ENCODE results near the gene DAB2IP. TPM values are rescaled to one million over a fixed set of nuclear protein-coding genes. Genes with fewer than 3 reads are reported as not detected.

The DAB2IP gene
- total RNA-seq, 1 experiment from 2014 or later, result 17.0 TPM

- DNase-seq (ENCODE audit: unreplicated experiment), result no peak
- intact Hi-C loops (cut with micrococcal nuclease), result no loop called here
- ChIA-PET CTCF (interaction anchor here (0.5 to 1.0 kb wide), 3 partner anchors 9 to 608 kb away, joined by 3 to 4 read pairs (median 3); no protein-coding TSS in a partner anchor), POLR2A (no interaction called here)
- Mint-ChIP-seq H3K4me3 (ENCODE audit: unreplicated experiment) (no peak overlapping the region), H3K9me3 (ENCODE audit: unreplicated experiment) (no peaks in the 10 kb centered on the region), H3K4me1 (ENCODE audit: insufficient read depth, unreplicated experiment) (peaks cover 14% of the 10 kb centered on the region), H3K27ac (ENCODE audit: low read depth, unreplicated experiment) (no peak overlapping the region), H3K36me3 (ENCODE audit: insufficient read depth, unreplicated experiment) (no peaks in the 10 kb centered on the region), H3K27me3 (ENCODE audit: insufficient read depth, unreplicated experiment) (no peaks in the 10 kb centered on the region)
- no peak for TF ChIP-seq CTCF (IDR thresholded peaks at IDR 0.05; ENCODE audit: unreplicated experiment)
- no TSS peak for BruUV-seq (replicated peaks)
These were observed 78.5 kb downstream of the DAB2IP start for GRCh38 chr9:121729769-121730562.

GRCh38 chr9:121731090-121731489 is 79.7 kb downstream of the DAB2IP start:
- intact Hi-C loops (cut with micrococcal nuclease), result no loop called here
- no peak for DNase-seq (ENCODE audit: unreplicated experiment)
- Mint-ChIP-seq H3K27ac (ENCODE audit: low read depth, unreplicated experiment) (no peak overlapping the region), H3K36me3 (ENCODE audit: insufficient read depth, unreplicated experiment) (no peaks in the 10 kb centered on the region), H3K9me3 (ENCODE audit: unreplicated experiment) (no peaks in the 10 kb centered on the region), H3K27me3 (ENCODE audit: insufficient read depth, unreplicated experiment) (no peaks in the 10 kb centered on the region), H3K4me1 (ENCODE audit: insufficient read depth, unreplicated experiment) (peaks cover 17% of the 10 kb centered on the region), H3K4me3 (ENCODE audit: unreplicated experiment) (no peak overlapping the region)
- POLR2A ChIA-PET, result no interaction called here
- BruUV-seq (replicated peaks), result no TSS peak
- no peak for TF ChIP-seq CTCF (IDR thresholded peaks at IDR 0.05; ENCODE audit: unreplicated experiment)
- CTCF ChIA-PET, result no interaction called here

GRCh38 chr9:121731919-121732318 is 80.5 kb downstream of the DAB2IP start:
- BruUV-seq (replicated peaks), result no TSS peak
- no peak for TF ChIP-seq CTCF (IDR thresholded peaks at IDR 0.05; ENCODE audit: unreplicated experiment)
- Mint-ChIP-seq H3K27me3 (ENCODE audit: insufficient read depth, unreplicated experiment) (no peaks in the 10 kb centered on the region), H3K4me1 (ENCODE audit: insufficient read depth, unreplicated experiment) (peaks cover 23% of the 10 kb centered on the region), H3K27ac (ENCODE audit: low read depth, unreplicated experiment) (no peak overlapping the region), H3K36me3 (ENCODE audit: insufficient read depth, unreplicated experiment) (no peaks in the 10 kb centered on the region), H3K9me3 (ENCODE audit: unreplicated experiment) (no peaks in the 10 kb centered on the region), H3K4me3 (ENCODE audit: unreplicated experiment) (no peak overlapping the region)
- POLR2A ChIA-PET, result no interaction called here
- CTCF ChIA-PET, result interaction anchor here (0.9 kb wide), 1 partner anchor 186 kb away, joined by 4 read pairs; no protein-coding TSS in a partner anchor
- no peak for DNase-seq (ENCODE audit: unreplicated experiment)
- intact Hi-C loops (cut with micrococcal nuclease), result no loop called here

GRCh38 chr9:121732389-121732788 is 81.0 kb downstream of the DAB2IP start:
- ChIA-PET CTCF (interaction anchor here (0.9 to 1.6 kb wide), 2 partner anchors 186 to 258 kb away, joined by 4 read pairs; no protein-coding TSS in a partner anchor), POLR2A (no interaction called here)
- intact Hi-C loops (cut with micrococcal nuclease), result no loop called here
- no peak for TF ChIP-seq CTCF (IDR thresholded peaks at IDR 0.05; ENCODE audit: unreplicated experiment)
- Mint-ChIP-seq H3K9me3 (ENCODE audit: unreplicated experiment) (no peaks in the 10 kb centered on the region), H3K36me3 (ENCODE audit: insufficient read depth, unreplicated experiment) (no peaks in the 10 kb centered on the region), H3K27me3 (ENCODE audit: insufficient read depth, unreplicated experiment) (no peaks in the 10 kb centered on the region), H3K27ac (ENCODE audit: low read depth, unreplicated experiment) (no peak overlapping the region), H3K4me3 (ENCODE audit: unreplicated experiment) (no peak overlapping the region), H3K4me1 (ENCODE audit: insufficient read depth, unreplicated experiment) (peaks cover 24% of the 10 kb centered on the region)
- DNase-seq (ENCODE audit: unreplicated experiment), result no peak
- no TSS peak for BruUV-seq (replicated peaks)
